HG03175 (cell line): Measurements from ENCODE around the gene IQSEC3.

Experiments used
- ATAC-seq: cut with Tn5 transposase; IDR thresholded peaks from one replicate; pipeline ENCODE4 v1.9.1; 2021; ENCODE audit warnings: mild to moderate bottlenecking, moderate library complexity; ENCODE audit not compliant: unreplicated experiment

The IQSEC3 gene

DNA sequence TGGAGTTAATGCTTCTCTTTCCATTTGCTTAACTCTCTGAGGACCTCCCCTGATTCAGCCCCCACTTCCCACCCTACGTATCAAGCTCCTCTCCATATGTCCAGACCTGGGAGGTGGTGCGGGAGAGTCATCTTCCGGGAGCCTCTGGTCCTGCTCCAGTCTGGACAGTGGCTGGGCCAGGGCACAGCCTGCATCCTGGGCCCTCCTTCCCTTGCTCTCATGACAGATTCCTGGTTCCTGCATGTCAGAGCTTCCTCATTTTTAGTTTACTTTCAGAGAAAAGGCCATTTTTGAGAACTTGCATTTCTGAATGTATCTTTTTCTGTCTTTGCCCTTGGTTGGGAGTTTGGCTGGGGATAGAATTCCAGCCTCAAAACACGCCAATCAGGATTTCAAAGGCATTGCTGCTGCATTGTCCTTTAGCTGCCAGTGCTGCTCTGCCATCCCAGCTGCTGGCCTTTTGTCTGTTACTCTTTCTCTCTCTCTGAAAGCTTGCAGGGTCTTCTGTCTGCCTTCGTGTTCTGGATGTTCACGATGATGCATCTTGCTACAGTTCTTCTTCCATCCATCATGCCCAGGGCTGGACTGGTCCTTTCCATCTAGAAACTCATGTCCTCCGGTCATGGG, 92.7 kb downstream of the IQSEC3 start:
- ATAC-seq = no peak

DNA sequence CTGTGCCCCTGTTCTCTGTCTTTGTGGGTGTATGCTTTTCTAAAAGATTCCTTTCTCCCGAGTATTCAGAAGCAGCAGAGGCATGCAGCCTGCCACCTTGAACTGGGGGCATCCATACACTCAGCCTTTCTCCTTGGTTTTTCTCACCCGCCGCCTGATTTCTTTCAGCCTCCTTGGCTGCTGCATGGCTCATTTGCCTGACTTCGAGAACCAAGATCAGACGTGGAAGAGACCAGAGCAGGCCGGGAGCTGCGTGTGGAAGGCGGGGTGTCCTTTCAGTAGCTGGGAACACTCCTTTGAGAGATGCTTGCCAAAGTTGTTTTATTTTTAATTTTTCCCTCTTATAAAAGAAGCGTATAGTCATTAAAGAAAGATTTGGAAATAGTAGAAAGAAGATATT, 94.3 kb downstream of the IQSEC3 start:
- ATAC-seq = no peak

DNA sequence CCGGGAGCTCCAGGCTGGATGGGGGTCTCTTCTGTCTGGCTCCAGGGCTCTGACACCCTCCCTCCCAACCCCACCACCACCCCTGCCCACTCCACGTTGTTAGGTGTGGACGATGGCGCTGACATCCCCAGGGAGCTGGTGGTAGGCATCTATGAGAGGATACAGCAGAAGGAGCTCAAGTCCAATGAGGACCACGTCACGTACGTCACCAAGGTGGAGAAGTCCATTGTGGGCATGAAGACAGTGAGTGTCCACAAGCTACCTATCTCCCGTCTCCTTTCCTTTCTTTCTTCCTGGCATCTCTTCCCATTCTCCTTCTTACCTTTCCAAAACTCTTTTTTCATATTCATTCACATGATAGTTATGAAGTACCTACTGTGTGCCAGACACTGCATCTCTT, 95.3 kb downstream of the IQSEC3 start:
- ATAC-seq = no peak

DNA sequence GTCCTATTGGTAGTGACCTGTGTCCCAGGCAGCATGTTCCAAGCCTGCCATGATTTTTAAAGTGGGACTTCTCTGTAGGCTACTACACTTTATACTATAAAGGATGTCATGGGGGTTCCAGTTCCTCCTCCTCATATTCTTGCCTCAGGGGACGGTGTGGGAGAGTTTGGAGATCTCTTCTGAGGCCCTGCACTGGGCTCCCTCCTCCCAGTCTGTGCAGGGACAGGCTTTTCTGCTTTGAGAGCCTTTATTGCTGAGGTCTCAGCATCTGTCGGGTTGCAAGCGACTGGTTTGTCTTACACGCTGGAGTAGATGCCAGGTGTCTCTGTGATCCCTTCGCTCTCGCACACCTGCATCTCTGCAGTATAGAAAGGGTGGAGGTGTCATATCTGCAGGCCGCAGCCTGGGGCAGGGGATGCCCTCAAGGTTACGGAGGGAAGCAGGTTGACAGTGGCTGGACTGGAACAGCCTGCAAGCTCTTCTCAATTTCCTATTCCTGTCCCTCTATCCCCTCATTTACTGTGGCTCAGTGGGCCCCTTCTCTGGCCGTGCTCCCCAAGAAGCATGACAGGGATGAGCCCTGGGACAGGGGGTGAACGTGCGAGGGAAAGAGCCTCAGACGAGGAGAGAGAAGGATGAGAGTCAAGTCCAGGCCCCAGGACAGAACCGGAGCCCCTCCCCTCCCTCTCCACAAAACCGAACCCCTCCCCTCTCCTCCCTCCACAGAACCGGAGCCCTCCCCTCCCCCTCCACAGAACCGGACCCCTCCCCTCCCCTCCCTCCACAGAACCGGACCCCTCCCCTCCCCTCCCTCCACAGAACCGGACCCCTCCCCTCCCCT, 96.1 kb downstream of the IQSEC3 start:
- ATAC-seq = no peak

DNA sequence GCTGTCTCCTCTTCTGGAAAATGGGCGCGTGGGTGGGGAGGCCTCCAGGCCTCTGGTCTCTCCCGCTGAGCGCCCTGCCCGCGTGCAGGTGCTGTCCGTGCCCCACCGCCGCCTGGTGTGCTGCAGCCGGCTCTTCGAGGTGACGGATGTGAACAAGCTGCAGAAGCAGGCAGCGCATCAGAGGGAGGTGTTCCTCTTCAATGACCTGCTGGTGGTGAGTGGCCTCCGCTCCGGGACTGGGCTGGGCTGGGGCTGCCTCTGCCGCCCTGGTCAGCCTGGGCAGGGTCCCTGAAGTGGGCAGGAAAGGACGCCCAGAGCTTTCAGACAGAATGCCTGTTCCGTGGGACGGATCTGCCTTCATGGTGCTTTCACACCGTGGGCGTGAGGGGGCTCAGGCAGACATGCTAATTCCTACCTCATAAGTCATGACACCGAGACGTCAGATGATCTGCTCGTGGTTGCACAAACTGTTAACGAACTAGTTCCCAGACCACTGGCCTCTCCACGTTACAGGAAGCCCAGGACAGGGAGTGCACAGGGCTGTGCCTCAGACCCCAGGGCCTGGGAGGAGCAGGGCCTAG, 96.9 kb downstream of the IQSEC3 start:
- ATAC-seq = no peak

DNA sequence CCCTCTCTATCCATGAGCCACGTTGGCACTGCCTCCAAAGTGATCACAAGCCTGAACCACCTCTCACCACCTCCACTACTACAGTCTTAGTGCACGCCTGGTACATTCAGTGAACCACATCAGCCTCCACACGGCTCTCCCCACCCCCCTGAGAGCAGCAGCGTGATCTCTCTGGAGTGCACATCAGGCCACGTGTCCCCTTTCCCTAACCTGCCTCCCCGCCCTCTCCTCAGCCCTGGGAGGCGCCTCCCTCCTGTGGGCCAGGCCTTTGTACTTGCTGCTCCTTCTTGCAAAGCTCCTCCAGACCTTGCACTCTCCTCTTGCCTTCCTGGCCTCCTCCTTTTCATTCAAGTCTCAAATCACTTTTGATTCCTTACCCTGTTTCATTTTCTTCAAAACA, 97.6 kb downstream of the IQSEC3 start:
- no peak for ATAC-seq

DNA sequence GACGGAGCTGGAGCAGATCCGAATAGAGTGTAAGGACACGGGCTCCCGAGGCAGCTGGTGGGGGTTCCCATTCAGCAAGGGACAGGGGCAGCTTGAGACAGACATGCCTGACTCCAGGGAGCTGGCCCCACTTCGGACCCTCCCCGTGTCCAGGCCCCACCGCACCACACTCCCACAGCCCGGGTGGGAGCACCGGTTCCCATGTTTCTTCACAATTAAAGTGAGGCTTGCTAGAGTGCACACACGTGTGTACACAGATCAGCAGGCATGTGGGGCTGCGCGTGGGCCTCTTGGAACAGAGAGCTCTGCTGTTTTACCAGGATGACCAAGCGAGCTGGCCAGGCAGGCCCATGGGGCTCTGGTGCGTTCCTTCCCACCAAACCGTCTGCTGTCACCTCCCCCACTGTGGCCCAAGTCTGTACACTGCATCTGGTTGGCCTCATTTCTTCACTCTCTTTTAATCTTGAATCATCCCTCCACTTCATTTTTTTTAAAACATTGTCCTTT, 99.3 kb downstream of the IQSEC3 start:
- no peak for ATAC-seq

DNA sequence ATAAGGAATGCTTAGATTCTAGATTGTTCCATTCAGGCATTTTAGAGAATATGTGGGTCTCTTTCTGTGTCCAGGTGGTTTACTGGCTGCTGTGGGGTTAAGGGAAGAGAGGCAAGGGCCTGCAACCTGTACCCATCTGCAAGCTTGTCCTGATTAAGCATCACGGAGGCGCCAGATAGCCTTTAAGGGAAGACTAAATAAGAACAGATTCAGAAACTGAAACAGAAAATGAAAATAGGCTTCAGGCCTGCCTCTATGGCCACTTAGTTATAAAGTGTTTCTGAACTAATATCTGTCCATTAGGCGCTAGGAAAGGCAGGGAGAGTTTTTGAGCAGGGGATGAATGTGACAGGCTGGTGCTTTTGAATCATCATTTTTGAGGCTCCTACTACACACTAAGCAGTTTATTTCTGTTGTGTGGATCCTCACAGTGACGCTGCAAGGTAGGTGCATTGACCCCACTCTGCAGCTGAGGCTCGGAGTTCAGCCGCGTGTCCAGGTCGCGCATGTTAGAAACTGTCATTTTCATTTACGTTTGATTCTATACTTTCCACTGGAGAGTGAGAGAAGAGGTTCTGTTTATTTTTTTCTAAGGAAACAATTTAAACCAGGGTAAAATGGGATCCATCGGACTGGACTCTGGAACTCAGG, 100.0 kb downstream of the IQSEC3 start:
- no peak for ATAC-seq

DNA sequence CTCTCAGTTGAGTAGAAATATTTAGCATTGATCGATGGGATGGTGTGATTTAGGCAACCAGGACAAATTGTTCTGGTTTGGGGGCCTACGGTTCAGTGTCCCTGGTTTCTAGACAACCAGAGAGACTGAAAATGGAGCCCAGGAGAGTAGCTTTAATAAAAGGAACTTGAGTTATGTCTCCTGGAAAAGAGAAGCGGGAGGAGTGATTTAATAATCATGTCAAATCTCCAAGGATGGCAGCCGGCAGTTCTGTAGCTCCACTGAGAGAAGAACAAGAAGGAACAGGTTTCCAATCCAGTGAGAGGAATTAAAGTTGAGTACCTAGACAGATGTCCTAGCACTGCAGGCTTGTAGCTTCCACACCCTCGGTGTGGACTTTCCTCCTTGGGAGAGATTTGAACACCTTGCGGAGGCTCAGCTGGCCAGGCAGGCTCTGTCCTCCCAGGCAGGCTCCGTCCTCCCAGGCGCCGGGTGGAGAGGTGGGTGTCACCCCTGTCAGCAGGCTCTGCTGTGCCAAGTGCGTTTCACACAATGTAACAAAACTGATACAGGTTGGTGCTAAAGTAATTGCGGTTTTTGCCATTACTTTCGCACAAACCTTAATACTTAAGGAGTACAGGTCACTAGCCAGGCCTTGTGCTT, 101.5 kb downstream of the IQSEC3 start:
- no peak for ATAC-seq

DNA sequence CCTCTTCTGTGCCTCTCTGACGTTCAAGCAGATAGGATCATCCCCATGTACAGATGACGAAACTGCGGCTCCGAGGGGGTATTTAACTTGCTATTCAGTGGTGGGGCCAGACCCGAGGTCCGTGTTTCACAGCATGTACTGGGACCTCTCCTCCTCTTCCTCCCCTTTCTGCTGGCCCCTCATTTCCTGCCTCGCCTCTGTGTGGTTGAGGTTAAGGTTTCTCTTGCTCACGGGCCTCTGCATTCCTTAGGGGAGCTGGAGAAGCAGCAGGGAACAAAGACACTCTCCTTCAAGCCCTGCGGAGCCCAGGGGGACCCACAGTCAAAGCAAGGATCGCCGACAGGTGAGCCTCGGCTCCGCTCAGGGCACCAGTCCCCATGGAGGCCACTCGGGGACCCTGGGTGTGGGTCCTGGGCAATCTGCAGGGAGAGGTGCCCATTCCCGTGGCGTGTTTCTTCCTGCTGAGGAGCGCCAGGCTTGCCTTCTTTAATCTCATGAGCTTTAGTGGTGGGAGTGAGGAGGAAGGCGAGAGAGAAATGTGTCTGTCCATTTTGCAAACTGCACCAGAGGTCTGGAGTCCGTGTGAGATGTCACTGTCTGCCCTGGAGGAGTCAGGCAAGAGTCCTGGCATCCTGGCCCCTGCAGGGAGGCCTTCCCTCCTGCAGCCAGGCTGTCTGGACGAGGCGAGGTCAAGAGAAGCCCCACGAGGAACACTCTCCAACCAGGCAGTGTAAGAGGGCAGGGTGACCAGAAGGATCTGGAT, 102.4 kb downstream of the IQSEC3 start:
- ATAC-seq = no peak

DNA sequence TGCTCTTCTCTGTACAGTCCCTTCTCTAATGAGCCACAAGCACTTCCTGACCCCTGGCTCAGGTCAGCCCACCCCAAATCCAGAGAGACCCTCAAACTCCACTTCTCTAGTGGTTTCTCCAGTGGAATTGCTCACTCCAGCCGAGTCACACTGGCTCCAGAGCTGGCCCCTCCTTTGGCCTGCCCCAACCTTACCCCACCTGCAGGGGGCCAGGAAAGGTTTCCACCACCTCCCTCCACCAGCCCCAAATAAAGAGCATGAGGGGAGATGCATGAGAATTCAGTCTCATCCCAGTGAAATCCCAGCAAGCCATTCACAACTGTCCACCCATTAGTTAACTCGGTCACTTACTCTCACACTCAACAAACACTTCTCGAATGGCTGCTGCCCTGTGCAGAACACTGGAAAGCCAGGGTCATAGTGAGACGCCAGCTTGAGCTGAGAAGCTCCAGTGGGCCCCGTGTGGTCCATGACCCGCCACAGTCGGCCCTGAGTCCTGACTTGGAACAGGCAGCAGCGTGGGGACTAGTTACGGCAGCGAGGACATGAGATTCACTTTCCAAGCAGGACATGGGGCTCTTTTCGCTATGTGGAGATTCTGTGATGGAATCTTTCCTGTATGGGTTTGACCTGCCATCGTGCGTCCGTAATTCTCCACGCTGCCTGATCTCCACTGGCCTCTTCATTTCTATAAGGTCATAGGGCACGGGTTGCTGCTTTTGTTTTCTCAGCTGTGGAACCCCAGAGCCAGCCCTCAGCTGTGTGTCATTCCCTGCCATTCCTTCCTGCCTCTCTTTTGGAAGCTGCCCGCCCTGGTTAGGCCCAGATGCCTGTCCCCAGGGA, 103.2 kb downstream of the IQSEC3 start:
- ATAC-seq = no peak

DNA sequence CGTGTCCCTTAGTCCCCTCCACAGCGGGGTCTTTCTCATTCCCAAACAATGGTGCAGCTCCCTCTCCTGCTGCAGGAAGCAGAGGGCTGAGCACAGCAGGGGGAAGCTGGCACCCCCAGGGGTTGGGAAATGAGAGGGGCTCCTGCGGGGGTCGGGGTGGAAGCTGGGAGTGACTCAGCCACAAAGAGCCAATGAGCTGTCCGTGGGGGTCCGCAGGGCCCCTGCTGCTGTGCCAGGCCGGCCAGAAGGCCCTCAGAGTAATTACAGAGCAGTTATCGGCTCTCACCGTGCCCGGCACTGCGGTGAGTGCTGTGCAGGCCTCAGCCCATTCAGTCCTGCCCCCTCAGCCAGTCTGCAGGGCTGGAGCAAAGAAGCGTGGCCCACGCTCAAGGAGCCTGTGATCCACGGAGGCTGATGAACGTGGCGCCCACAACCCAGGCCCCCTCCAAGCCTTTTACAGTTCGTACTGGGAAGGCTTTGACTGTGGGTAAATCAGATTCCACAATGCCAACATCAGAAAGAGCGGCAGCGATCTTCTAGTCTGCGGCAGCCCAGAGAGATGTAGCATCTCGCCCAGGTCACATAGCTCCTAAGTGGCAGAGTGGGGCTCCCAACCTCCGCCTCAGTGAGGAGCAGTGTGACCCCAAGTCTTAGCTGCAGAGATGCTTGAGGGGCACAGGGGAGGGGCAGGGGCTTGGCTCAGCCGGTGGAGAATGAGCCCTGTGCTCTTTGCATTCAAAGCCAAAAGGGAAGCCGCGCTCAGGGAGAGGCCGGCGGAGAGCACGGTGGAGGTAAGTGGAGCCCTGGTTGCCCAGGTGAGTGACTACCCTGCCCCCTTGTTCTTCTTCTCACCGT, 104.0 kb downstream of the IQSEC3 start:
- no peak for ATAC-seq

DNA sequence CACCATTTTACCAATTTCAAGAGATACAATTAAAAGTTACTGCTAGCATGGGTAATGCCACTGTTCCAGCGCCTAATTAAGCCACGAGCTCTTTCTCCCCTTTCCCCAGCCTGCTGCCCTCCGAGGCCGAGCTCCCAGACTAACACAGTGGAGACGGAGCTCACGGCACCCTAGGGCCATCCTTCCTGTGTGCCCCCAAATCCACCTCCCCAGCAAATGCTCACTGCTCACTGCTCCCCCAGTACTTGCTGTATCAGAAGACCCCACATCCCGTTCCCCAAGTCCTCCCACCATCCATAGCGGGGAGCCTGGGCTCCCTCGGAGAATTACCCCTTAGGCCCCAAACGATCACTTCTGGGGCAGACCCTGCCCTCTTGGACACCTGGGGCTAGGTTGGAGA, 104.7 kb downstream of the IQSEC3 start:
- no peak for ATAC-seq

DNA sequence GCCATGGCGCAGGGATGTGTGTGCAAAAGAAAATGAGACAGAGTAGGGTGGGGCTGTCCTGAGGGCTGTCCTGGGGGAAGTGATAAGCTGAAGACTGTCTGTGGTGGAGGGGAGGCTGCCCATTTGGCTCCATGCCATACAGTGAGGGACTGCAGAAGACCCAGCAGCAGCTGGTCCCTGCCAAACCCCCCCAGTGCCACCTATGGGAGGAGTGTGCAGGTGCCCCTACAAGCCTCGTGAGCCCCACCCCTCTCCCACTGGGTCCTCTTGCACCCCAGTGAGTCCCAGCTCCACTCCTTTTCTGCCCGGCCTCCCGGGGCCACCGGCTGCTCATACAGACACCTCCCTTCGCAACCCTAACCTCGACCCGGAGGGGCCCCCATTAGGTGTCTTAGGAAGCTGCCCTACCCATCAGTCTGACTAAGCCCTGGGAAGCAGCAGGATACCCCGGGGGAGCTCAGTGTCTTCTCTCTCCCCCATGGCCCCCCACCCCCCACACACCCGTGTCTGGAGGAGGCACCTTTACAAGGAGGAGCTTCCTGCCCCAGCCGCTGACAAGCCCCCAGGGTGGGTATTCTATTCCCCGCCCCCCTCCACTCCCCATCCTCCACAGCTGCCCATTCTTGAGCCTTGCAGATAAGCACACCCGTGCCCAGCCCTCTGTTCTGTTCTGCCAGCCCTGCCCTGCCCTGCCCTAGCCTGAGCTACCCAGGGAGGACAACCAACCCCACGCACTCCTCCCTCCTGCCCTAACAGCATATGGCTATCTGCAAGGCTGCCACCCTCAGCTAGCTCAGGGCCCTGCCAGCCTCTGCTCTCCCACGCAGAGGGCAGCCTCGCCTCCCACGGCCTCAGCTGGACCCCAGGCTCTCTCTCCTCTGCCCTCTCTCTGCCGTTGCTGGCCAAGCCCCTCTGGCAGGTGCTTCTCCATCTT, 105.4 kb downstream of the IQSEC3 start:
- ATAC-seq = no peak

DNA sequence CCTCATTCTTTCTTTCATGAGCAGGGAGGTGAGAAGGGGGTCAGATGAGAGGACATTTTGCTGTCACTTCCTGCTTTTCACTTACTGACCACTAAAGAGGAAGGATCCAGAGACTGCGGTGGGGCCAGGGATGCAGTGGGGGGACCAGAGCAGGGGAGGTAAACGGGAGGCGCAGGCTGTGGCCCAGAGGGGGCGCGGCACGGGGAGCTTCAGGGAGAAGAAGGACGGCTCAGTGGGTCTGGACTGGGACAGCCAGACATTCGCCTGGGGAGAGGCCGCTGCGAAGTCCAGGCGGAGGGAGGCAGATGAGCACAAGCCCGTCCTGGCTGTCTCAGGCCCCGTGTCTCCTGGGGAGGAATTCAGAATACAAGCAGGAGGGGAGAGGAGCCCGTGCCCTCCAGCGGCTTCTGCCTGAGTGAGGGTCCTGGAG, 106.2 kb downstream of the IQSEC3 start:
- no peak for ATAC-seq

DNA sequence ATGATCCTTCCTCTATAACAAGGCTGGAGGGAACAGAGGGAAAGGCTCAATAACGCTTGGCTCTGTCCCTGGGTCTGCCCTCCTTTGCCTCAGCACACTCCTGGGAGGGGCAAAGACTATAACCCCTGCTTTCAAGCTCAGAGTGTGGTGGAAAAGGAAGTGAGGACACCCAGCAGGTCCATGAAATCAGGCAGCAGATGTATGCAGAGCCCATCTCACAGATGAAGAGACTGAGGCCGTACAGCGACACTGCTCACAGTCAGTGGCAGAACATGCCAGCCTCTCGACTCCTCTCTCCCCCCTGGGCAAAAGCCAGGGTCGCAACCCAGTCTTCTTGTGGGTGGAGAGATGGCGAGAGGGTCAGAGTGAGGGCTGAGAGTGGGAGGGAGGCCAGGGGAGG, 107.6 kb downstream of the IQSEC3 start:
- ATAC-seq = no peak

DNA sequence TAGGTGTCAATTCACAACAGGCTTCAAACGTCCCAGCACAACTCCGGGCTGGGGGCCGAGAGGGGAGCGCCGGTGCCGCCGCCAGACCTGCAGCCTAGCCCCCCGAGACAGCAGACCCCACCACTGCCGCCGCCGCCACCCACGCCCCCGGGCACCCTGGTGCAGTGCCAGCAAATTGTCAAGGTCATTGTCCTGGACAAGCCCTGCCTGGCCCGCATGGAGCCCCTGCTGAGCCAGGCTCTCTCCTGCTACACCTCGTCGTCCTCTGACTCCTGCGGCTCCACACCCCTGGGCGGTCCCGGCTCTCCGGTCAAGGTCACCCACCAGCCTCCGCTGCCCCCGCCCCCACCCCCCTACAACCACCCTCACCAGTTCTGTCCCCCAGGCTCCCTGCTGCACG, 108.0 kb downstream of the IQSEC3 start:
- ATAC-seq = no peak
